ENCODE data around the gene COQ8B.

- TF ChIP-seq CSRNP3 (CRISPR knock-in tag; IDR thresholded peaks at IDR 0.05) (no peak), ARNTL (CRISPR knock-in tag; IDR thresholded peaks at IDR 0.05; ENCODE audit: borderline replicate concordance, low read depth) (no peak), ZFP3 (CRISPR knock-in tag; IDR thresholded peaks at IDR 0.05) (no peak), TOX (CRISPR knock-in tag; IDR thresholded peaks at IDR 0.05; ENCODE audit: borderline replicate concordance) (no peak), CSDC2 (CRISPR knock-in tag; IDR thresholded peaks at IDR 0.05) (no peak), TSHZ2 (CRISPR knock-in tag; IDR thresholded peaks at IDR 0.05) (no peak)
Observed at GRCh38 chr19:40703029-40703755, 13.5 kb downstream of the COQ8B start.

Data from SK-N-SH treated with all-trans-retinoic acid at 6 μM for 48 hours (cell line).